Neural progenitor cell (in vitro differentiated cells): Measurements from ENCODE around the gene ZDHHC19. TPM values are rescaled to one million over a fixed set of nuclear protein-coding genes. Genes with fewer than 3 reads are reported as not detected.
A peak's percentile ranks its signal among the peaks of the same experiment; 100 is the strongest.

Experiments used
- DNase-seq: peaks from one replicate; pipeline ENCODE4 v3.0.0-alpha.2; 2016; ENCODE audit warnings: low spot score
- H2AFZ ChIP-seq: fragments of 200-600 bp; sonication (generic); replicated peaks from 2 replicates; pipeline ENCODE4 v1.6.1; 2016; ENCODE audit warnings: antibody characterized with exemption
- H3F3A ChIP-seq: fragments of 200-600 bp; sonication (generic); 2 replicates; pipeline ENCODE4 v1.6.1; 2016; ENCODE audit warnings: antibody characterized with exemption, low read depth
- H3K27ac ChIP-seq: fragments of 200-600 bp; sonication (generic); 2 replicates; pipeline ENCODE4 v1.5.1; 2016; ENCODE audit warnings: mild to moderate bottlenecking
- H3K27me3 ChIP-seq: fragments of 200-600 bp; sonication (generic); 2 replicates; pipeline ENCODE4 v1.6.1; 2016; ENCODE audit warnings: mild to moderate bottlenecking, moderate library complexity
- H3K36me3 ChIP-seq: fragments of 200-600 bp; sonication (generic); 2 replicates; pipeline ENCODE4 v1.5.1; 2016
- H3K4me1 ChIP-seq: fragments of 200-600 bp; sonication (generic); 2 replicates; pipeline ENCODE4 v1.6.1; 2016; ENCODE audit warnings: mixed run types
- H3K4me2 ChIP-seq: fragments of 200-600 bp; sonication (generic); 2 replicates; pipeline ENCODE4 v1.6.1; 2016
- H3K4me3 ChIP-seq: fragments of 200-600 bp; sonication (generic); 2 replicates; pipeline ENCODE4 v1.5.1; 2016
- H3K79me2 ChIP-seq: fragments of 200-600 bp; sonication (generic); 2 replicates; pipeline ENCODE4 v1.6.1; 2016; ENCODE audit warnings: low read depth
- H3K9ac ChIP-seq: fragments of 200-600 bp; sonication (generic); 2 replicates; pipeline ENCODE4 v1.6.1; 2016
- H3K9me3 ChIP-seq: fragments of 200-600 bp; sonication (generic); 2 replicates; pipeline ENCODE4 v1.5.1; 2016; ENCODE audit warnings: low read depth
- H4K20me1 ChIP-seq: fragments of 200-600 bp; sonication (generic); 2 replicates; pipeline ENCODE4 v1.6.1; 2016; ENCODE audit warnings: low read depth
- H3K27ac Mint-ChIP-seq: 3 replicates; pipeline ENCODE4 v1.8.0; 2021; ENCODE audit warnings: mixed read lengths
- H3K27me3 Mint-ChIP-seq: 2 replicates; pipeline ENCODE4 v1.8.0; 2022; ENCODE audit warnings: low read depth, mild to moderate bottlenecking, inconsistent platforms, moderate library complexity, mixed read lengths; ENCODE audit not compliant: insufficient read depth
- H3K36me3 Mint-ChIP-seq: 3 replicates; pipeline ENCODE4 v1.8.0; 2021; ENCODE audit warnings: mixed read lengths
- H3K4me1 Mint-ChIP-seq: 3 replicates; pipeline ENCODE4 v1.8.0; 2021; ENCODE audit warnings: mixed read lengths
- H3K4me3 Mint-ChIP-seq: 3 replicates; pipeline ENCODE4 v1.8.0; 2021; ENCODE audit warnings: mild to moderate bottlenecking, moderate library complexity, mixed read lengths
- H3K9me3 Mint-ChIP-seq: 3 replicates; pipeline ENCODE4 v1.8.0; 2020; ENCODE audit warnings: mixed read lengths
- CTCF ChIP-seq: fragments of 200-600 bp; sonication (generic); IDR thresholded peaks from 2 replicates; pipeline ENCODE4 v1.5.1; 2017; ENCODE audit warnings: antibody characterized with exemption, mild to moderate bottlenecking
- EZH2 ChIP-seq: fragments of 200-600 bp; sonication (generic); IDR thresholded peaks from 2 replicates; pipeline ENCODE4 v1.6.1; 2017; ENCODE audit warnings: antibody characterized with exemption, mild to moderate bottlenecking, moderate library complexity
- EZH2phosphoT487 ChIP-seq: fragments of 200-600 bp; sonication (generic); IDR thresholded peaks from 2 replicates; pipeline ENCODE4 v1.6.1; 2017; ENCODE audit warnings: antibody characterized with exemption
- total RNA-seq: library from RNA; depleted of rRNA; stranded (reverse); fragments of >200 nt; gene quantifications from 2 replicates; pipeline ENCODE4 v1.2.3, GENCODE V29; 2015; ENCODE audit warnings: low replicate concordance

ZDHHC19 gene
- total RNA-seq, 1 donor from 2014 or later, result not detected

DNA sequence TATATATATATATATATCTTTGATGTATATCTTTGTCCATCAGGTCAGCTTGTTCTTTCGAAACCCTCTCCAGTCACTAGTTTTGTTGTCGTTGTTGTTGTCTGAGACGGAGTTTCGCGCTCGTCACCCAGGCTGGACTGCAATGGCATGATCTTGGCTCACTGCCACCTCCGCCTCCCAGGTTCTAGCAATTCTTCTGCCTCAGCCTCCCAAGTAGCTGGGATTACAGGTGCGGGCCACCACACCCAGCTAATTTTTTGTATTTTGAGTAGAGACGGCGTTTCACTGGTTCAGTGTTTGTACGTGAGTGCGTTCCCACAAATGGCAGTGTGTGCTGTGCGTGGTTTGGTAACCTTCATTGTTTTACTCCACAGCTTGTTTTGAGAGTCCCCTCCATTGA is 51.7 kb downstream of the ZDHHC19 start:
- Mint-ChIP-seq H3K9me3 (no peaks in the 10 kb centered on the region), H3K4me3 (no peak overlapping the region), H3K27me3 (peaks cover 7% of the 10 kb centered on the region), H3K36me3 (no peaks in the 10 kb centered on the region), H3K4me1 (peaks cover 17% of the 10 kb centered on the region), H3K27ac (peak overlapping the region; percentile 90)
- no peak overlapping the region for H2AFZ ChIP-seq
- H3K4me3 ChIP-seq, result no peak overlapping the region
- no peak for TF ChIP-seq EZH2phosphoT487
- no peak for TF ChIP-seq CTCF
- no peak for TF ChIP-seq EZH2
- H3K4me1 ChIP-seq, result peaks cover 8% of the 10 kb centered on the region
- peaks cover 5% of the 10 kb centered on the region for H3F3A ChIP-seq
- no peak for DNase-seq
- H3K79me2 ChIP-seq, result no peaks in the 10 kb centered on the region
- H3K4me2 ChIP-seq, result no peak overlapping the region
- H3K36me3 ChIP-seq, result no peaks in the 10 kb centered on the region
- H3K9ac ChIP-seq, result no peak overlapping the region
- H3K9me3 ChIP-seq, result no peaks in the 10 kb centered on the region
- no peak overlapping the region for H3K27ac ChIP-seq
- no peaks in the 10 kb centered on the region for H3K27me3 ChIP-seq
- no peaks in the 10 kb centered on the region for H4K20me1 ChIP-seq

DNA sequence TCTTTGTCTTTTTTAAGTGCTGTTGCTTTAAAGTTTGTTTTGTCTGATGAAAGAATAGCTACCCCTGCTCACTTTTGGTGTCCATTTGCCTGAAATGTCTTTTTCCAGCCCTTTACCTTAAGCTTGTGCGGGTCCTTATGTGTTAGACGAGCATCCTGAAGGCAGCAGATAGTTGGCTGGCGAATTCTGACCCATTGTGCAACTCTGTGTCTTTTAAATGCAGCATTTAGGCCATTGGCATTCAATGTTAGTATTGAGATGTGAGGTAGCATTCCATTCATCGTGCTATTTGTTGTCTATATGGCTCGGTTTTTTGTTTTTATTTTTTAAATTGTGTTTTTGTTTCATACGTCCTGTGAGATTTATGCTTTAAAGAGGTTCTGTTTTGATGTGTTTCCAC is 55.0 kb downstream of the ZDHHC19 start:
- Histone ChIP-seq H3K9ac (no peak overlapping the region), H2AFZ (peak overlapping the region; percentile 50), H3K79me2 (no peaks in the 10 kb centered on the region), H3K27me3 (no peaks in the 10 kb centered on the region), H4K20me1 (no peaks in the 10 kb centered on the region), H3F3A (peaks cover 5% of the 10 kb centered on the region), H3K4me3 (no peak overlapping the region), H3K4me2 (no peak overlapping the region), H3K36me3 (no peaks in the 10 kb centered on the region), H3K27ac (no peak overlapping the region), H3K4me1 (peaks cover 8% of the 10 kb centered on the region), H3K9me3 (no peaks in the 10 kb centered on the region)
- Mint-ChIP-seq H3K36me3 (no peaks in the 10 kb centered on the region), H3K27me3 (peaks cover 11% of the 10 kb centered on the region), H3K9me3 (peaks cover 6% of the 10 kb centered on the region), H3K4me3 (no peak overlapping the region), H3K4me1 (peaks cover 15% of the 10 kb centered on the region), H3K27ac (no peak overlapping the region)
- no peak for TF ChIP-seq CTCF
- no peak for TF ChIP-seq EZH2phosphoT487
- DNase-seq, result no peak

GRCh38 chr3:196150481-196150880 is 60.7 kb downstream of the ZDHHC19 start:
- Mint-ChIP-seq H3K36me3 (no peaks in the 10 kb centered on the region), H3K4me3 (no peak overlapping the region), H3K27ac (no peak overlapping the region), H3K4me1 (no peaks in the 10 kb centered on the region), H3K9me3 (peaks cover 38% of the 10 kb centered on the region), H3K27me3 (peaks cover 13% of the 10 kb centered on the region)
- Histone ChIP-seq H3K79me2 (no peaks in the 10 kb centered on the region), H3K9ac (no peak overlapping the region), H3K27me3 (no peaks in the 10 kb centered on the region), H3K4me3 (no peak overlapping the region), H3K36me3 (no peaks in the 10 kb centered on the region), H2AFZ (no peak overlapping the region), H4K20me1 (no peaks in the 10 kb centered on the region), H3K27ac (no peak overlapping the region), H3K4me2 (no peak overlapping the region), H3K4me1 (no peaks in the 10 kb centered on the region), H3K9me3 (no peaks in the 10 kb centered on the region), H3F3A (no peaks in the 10 kb centered on the region)
- no peak for DNase-seq
- TF ChIP-seq EZH2 (no peak), EZH2phosphoT487 (no peak), CTCF (no peak)
